Ramos (cell line): Measurements from ENCODE around the gene DUOX2.
"Not testable (repeated sequence)": the region's sequence is repeated elsewhere in the genome, so short reads cannot be mapped to it uniquely, and the experiment has no call there.

Source experiments
- in situ Hi-C: fragments of 300-500 bp; cut with MboI; formaldehyde crosslinking; loops from one replicate; pipeline ENCODE4 v1.14.3; 2022; ENCODE audit warnings: low sequenced_read_pairs; ENCODE audit not compliant: unreplicated experiment

Gene DUOX2

DNA sequence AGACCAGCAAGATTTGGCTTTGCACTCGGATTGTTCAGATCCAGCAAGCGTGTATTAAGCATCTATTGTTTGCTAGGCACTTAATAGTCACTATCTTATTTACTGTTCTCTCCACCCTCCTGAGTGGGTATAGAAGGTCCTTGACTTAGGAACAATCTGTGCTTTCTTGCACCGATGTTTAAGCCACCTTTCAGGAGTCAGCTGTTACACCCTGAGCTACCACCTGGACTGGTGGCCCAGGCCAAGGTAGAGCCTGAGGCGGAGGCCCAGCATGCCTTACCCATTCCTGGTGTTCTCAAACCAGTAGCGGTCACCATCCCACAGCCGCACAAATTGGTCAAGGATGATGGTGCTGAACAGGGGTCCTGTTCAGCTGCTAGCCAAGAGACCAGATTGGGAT lies 25.8 kb upstream of the DUOX2 start:
- in situ Hi-C loops, result no loop called here

- in situ Hi-C loops, result no loop called here
Measured at GRCh38 chr15:45138814-45139765, 25.1 kb upstream of the DUOX2 start.

- in situ Hi-C loops, result no loop called here
Measured at GRCh38 chr15:45137703-45138102, 23.7 kb upstream of the DUOX2 start.

DNA sequence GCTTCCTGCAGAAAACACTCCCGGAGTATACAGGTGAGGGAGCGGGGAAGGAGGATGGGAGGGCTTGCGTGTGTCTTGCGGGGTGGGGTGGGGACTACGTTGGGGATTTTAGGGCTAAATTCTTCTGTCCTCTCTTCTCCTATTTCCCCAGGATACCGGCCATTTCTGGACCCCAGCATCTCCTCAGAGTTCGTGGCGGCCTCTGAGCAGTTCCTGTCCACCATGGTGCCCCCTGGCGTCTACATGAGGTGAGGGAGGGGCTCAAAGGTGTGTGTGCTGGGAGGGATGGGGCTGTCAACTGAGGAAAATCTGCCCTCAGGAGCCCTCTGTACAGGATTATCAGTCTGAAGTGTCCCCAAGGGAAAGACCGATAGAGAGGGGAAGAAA lies 22.4 kb upstream of the DUOX2 start:
- in situ Hi-C loops, result no loop called here

DNA sequence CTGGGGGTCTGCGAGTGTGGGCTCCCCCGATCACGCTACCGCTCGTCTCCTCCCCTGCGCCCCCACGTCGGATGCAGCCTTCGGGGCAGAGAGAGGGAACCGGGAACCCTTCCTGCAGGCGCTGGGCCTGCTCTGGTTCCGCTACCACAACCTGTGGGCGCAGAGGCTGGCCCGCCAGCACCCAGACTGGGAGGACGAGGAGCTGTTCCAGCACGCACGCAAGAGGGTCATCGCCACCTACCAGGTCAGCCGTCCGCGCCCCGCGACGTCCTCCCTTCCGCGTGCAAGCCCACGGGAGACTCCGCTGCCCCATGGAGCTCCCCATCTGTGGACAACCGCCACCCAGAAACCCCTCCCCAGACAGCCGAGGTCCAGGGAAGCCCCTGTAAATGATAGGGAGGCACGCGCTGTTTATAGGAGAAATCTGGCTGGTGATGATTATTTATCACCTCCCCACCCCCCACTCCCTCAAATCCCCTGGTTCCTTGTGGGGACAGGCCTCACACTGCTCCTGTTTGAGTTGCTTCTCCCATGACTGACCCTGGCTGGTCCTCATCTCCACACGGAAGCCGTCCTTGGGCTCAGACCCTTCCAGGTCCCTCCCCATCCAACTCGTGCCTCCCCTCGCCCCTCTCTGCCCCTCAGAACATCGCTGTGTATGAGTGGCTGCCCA lies 21.9 kb upstream of the DUOX2 start:
- in situ Hi-C loops, result not testable (repeated sequence)

- in situ Hi-C loops, result no loop called here
Measured at GRCh38 chr15:45134682-45135604, 21.0 kb upstream of the DUOX2 start.

GRCh38 chr15:45134046-45134445 lies 20.1 kb upstream of the DUOX2 start:
- in situ Hi-C loops, result no loop called here

GRCh38 chr15:45133561-45133920 lies 19.6 kb upstream of the DUOX2 start:
- in situ Hi-C loops, result no loop called here

GRCh38 chr15:45132844-45133560 lies 19.0 kb upstream of the DUOX2 start:
- in situ Hi-C loops, result no loop called here

GRCh38 chr15:45131510-45131909 lies 17.5 kb upstream of the DUOX2 start:
- in situ Hi-C loops, result no loop called here

DNA sequence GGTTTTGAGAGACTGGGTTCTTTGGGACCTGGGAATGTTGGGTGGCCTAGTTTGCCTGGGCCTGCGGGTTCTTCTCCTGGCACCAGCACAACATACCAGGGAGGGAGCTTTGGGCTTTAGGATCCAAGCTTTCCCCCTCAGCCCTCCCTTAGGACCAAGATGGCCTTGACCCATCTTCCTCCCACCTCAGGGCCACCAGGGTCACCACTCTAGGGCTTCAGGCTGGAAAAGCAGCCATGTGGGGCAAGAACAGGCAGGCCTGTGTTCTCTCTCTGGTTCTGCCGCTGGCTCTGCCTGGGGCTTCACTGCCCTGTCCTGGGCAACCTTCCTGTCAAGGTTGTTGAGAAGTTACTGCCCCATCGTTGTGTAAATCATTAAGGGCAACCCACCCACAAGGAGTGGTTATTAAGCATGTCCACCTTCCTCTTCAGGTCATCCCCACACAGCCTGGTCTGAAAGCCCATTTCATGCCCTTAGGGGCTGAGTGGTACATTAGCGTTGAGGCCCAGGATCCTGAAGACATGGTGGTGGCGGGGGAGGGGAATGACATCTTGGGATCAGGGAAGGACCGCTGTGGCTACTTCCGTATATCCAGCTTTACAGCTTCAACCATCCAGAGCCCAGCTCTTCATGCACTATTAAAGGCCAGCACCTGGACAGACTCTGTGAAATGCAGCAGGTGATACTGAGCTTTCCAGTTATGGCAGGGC lies 16.5 kb upstream of the DUOX2 start:
- in situ Hi-C loops, result no loop called here

DNA sequence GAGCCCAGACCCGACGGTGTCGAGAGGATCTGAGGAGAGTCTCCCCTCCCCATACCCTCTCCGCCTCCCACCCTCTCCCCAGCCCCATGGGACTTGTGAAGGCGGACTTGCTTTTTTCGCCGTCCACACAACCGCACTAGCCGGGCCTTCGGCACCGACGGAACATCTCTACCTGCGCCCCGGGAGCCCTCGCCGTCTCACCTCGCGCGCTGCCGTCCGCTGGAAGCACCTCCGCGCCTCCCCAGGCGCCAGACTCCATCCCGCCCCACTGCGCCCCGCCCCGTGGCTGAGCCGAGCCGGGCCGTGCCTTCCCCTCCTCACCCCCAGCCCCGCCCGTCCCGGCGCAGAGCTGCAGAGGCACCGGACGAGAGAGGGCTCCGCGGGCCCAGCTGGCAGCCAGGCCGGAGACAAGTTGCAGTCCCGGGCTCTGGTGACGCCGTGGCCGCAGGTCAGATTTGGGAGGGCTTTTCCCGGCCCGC lies 15.7 kb upstream of the DUOX2 start, which contains the start of the genes DUOX1 and DUOXA1:
Gene DUOX1 (plus strand): TSS at position 344 of the 479 bp plus-strand sequence. CDS start 1,973 bp downstream, outside the sequence.
Gene DUOXA1 (minus strand): TSS at position 229 of the 479 bp plus-strand sequence. CDS start 6,865 bp downstream, outside the sequence.
- in situ Hi-C loops, result no loop called here

- in situ Hi-C loops, result no loop called here
Measured at GRCh38 chr15:45128971-45129639, 15.1 kb upstream of the DUOX2 start.

GRCh38 chr15:45126535-45127158 lies 12.7 kb upstream of the DUOX2 start:
- in situ Hi-C loops, result no loop called here

GRCh38 chr15:45123397-45123796 lies 9.4 kb upstream of the DUOX2 start:
- in situ Hi-C loops, result no loop called here

GRCh38 chr15:45122719-45123118 lies 8.7 kb upstream of the DUOX2 start:
- in situ Hi-C loops, result no loop called here

GRCh38 chr15:45121706-45122417 lies 7.9 kb upstream of the DUOX2 start:
- in situ Hi-C loops, result no loop called here
